Left colon (tissue), 2 donors: Measurements from ENCODE around the gene ZNF775. TPM values are rescaled to one million over a fixed set of nuclear protein-coding genes. Genes with fewer than 3 reads are reported as not detected.
"Not testable (repeated sequence)": the region's sequence is repeated elsewhere in the genome, so short reads cannot be mapped to it uniquely, and the experiment has no call there.

Source experiments
- ATAC-seq: fragments of 200-7000 bp; cut with Tn5 transposase; one replicate; pipeline ENCODE4 v1.9.1; 2020; ENCODE audit warnings: mild to moderate bottlenecking, moderate library complexity
- DNase-seq, 2 donors: peaks; one replicate each; pipeline ENCODE4 v3.0.0-alpha.2; 2020
- intact Hi-C, 2 donors: fragments of 100-400 bp; cut with DNase I in 1 of 2; cut with micrococcal nuclease in 1 of 2; formaldehyde crosslinking; loops; one replicate each; pipeline versions ENCODE4 v1.11.2 to v1.14.0; 2022; cut with DNase I, micrococcal nuclease
- total RNA-seq, 2 donors: library from RNA; stranded (reverse); fragmentation: NEBNext Ultra II Directional; extraction: Animal tissue kit (Norgen Biotek cat#: 25700); gene quantifications; one replicate each; pipeline ENCODE4 v1.2.1, GENCODE V29; 2021
- donor health status: DM: no; HTN: no; CAD: no.
- donor health status: DM: yes; HTN: yes; CAD: no.

ZNF775 gene
- total RNA-seq, 2 donors from 2014 or later: 7.1 to 8.7 TPM

GRCh38 chr7:150377196-150377595 lies 1.9 kb upstream of the ZNF775 start:
- ATAC-seq (no peak), DNase-seq (peak in 1 of 2 donors; percentile 21)
- intact Hi-C loops: no loop called here

- intact Hi-C loops: no loop called here
- DNase-seq (peak; percentile 50 to 65), ATAC-seq (peak; percentile 39)
These were observed 1.5 kb upstream of the ZNF775 start for GRCh38 chr7:150377635-150378034.

- intact Hi-C loops: no loop called here
These were observed 846 bp upstream of the ZNF775 start for GRCh38 chr7:150378115-150378852.

GRCh38 chr7:150379441-150380379 lies 580 bp downstream of the ZNF775 start:
- intact Hi-C loops: no loop called here
- no peak for ATAC-seq
- DNase-seq: peak; percentile 52 to 66

More at GRCh38 chr7:150378115-150378852, 846 bp upstream of the ZNF775 start:
- ATAC-seq (peak; percentile 45), DNase-seq (peak; percentile 81 to 85)

- intact Hi-C loops: no loop called here
- no peak for ATAC-seq
- DNase-seq: peak in 1 of 2 donors; percentile 38
These were observed 1.3 kb downstream of the ZNF775 start for GRCh38 chr7:150380463-150380862.

DNA sequence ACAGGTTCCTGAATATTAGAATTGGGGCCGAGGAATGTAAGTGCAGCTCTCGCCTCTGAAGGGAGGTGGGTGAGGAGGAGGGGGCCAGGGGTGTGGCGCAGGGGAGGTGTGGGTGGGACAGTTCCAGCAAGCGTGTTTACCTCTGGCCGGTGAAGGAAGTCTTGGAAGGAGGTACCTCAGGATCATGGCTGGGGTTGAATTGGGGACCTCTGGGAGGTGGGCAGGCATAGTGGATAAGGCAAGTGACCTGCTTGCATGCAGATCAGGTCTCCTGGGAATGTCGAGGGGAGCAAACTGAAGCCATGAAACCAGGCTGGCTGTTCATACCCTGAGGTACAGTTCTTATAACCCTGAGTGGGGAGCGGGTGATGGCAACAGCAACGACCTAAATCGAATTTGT lies 2.0 kb downstream of the ZNF775 start:
- ATAC-seq (no peak), DNase-seq (peak in 1 of 2 donors; percentile 36)
- intact Hi-C loops: no loop called here

DNA sequence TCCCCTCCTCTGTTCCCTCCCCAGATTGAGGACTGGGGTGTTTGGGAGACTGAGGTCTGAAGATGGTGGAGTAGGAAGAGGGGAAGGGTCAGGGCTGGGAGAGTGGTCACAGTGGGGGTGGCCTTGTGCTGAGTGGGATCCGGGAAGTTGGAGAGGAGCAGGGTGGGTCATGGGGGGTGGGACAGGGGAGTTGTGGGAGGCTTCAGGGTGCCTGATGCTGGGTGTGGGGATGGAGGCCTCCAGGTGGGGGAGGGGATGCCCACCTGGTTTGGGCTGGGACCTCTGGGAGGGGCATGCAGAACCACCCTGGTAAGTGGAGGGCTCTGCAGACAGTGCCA lies 2.6 kb downstream of the ZNF775 start:
- ATAC-seq: no peak
- intact Hi-C loops: no loop called here
- peak in 1 of 2 donors; percentile 33 for DNase-seq

- ATAC-seq (no peak), DNase-seq (peak; percentile 68 to 69)
- intact Hi-C loops: no loop called here
These were observed 3.2 kb downstream of the ZNF775 start for GRCh38 chr7:150382123-150382843.

- intact Hi-C loops: no loop called here
- DNase-seq: no peak
- ATAC-seq: peak; percentile 7
These were observed 3.7 kb downstream of the ZNF775 start for GRCh38 chr7:150382844-150383225.

DNA sequence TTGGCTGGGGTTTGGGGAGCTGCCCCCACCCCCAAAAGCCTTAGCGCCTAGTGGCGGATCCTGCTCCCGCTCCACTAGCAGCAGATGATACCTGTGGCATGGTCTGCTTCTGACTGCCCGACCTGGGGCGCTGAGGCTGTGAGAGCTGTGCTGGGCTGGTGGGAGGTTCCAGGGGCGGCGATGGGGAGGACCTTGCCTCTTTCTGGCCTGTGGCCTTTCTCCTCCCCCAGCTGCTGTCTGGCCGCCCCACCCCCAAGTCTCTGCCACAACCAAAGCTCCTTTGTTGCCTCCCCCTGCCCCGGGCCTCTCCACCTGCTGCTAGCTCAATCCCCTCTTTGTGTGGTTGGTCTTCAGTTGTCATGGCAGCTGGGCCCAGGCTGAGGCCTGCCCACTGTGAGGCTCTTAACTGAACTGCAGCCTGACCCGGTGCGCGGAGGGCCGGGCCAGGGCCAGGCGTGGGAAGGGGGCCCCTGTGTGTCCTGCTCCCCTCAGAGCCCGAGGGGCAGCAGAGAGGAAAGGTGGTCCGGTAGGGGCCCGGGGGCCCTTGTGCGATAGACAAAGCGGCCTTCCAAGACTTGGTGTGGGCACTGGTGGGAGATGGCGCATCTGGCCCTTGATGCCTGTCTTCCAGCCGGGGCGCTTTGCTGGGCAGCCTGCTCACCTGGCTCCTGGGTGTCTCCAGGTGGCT lies 4.7 kb downstream of the ZNF775 start:
- ATAC-seq (peak; percentile 49), DNase-seq (peak; percentile 84 to 92)
- intact Hi-C loops: no loop called here

GRCh38 chr7:150384406-150385301 lies 5.5 kb downstream of the ZNF775 start:
- DNase-seq: peak in 1 of 2 donors; percentile 36
- no peak for ATAC-seq
- intact Hi-C loops: no loop called here

DNA sequence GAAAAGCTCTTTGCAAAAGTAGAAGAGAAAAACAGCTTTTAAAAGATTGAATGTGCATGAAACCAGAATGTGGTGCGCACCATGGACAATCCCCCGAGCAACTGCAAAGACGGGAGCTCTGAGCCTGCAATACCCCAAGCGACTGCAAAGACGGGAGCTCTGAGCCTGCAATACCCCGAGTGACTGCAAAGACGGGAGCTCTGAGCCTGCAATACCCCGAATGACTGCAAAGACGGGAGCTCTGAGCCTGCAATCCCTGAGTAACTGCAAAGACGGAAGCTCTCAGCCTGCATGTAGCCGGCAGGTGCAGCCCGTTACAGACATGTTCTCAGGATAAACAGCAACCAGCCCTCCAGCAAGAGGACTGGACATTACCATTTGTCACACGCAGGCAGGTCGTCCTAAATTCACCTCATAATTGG lies 6.2 kb downstream of the ZNF775 start:
- peak in 1 of 2 donors; percentile 40 for DNase-seq
- intact Hi-C loops: no loop called here
- ATAC-seq: no peak

DNA sequence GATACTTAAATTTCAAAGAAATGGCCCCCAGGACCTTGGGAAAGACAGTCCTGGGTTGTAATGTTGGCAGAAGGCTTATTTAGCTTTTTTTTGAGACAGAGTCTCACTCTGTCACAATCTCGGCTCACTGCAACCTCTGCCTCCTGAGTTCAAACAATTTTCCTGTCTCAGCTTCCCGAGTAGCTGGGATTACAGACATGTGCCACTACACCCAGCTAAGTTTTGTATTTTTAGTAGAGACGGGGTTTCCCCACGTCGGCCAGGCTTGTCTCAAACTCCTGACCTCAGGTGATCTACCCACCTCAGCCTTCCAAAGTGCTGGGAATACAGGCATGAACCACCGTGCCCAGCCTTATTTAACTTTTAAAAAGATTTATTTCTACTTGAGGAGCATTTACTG lies 6.8 kb downstream of the ZNF775 start:
- ATAC-seq, intact Hi-C loops: not testable (repeated sequence)
- peak in 1 of 2 donors; percentile 6 for DNase-seq

DNA sequence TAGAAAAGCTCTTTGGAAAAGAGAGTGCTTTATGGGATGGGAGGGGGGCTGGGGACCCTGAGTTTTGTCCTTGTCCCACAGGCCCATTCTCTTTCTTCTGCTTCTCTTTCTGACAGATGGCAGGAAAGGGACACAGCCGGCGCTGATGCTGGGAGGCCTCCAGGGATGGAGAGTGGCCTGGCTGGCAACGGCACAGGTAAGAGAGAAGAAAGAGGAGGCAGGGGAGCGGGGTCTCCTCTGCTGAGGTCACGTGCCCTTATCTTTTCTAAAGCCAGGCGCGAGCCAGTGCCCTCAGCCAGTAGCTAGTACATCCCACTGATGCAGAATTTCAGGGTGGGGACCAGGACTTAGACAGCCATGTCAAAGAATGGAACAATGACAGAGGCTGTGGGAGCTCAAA lies 9.2 kb downstream of the ZNF775 start:
- no peak for ATAC-seq
- intact Hi-C loops: no loop called here
- DNase-seq: peak in 1 of 2 donors; percentile 23

GRCh38 chr7:150388709-150389531 lies 9.8 kb downstream of the ZNF775 start:
- ATAC-seq (peak; percentile 80), DNase-seq (peak; percentile 75 to 82)
- intact Hi-C loops: no loop called here

DNA sequence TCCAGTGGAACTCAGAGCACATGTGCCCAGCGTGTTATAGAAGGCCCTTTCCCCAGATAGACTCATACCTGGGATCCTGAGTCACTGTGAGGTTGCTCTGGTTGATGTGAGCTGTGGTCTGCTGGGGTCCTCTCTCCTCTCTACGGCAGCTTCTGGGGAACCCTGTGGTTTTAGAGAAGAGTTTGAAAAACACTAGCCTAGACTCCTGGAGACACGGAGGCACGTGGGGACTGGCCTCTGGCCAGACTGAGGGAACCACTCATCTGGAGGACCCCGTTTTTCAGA lies 10.3 kb downstream of the ZNF775 start:
- ATAC-seq (no peak), DNase-seq (peak in 1 of 2 donors; percentile 29)
- intact Hi-C loops: no loop called here

DNA sequence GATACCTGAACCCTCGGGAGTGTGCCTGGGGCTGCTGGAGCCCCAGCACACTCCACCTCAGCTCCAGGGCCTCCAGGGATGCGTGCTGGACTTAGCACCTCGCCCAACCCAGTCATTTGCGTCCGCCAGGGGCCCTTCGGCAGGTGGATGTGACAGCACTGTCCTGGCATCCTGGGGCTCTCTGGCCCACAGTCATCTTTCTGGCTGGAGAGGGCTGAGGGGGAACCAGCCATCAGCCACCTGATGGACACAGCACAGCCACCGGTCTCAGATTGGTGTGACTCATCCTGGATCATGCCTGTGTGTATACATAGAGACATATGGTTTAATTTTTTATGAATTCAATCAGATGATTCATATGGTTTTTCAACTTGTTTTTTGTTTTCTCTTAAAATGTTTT lies 11.1 kb downstream of the ZNF775 start:
- no peak for ATAC-seq

More for the DNA sequence above, 11.1 kb downstream of the ZNF775 start:
- DNase-seq: peak in 1 of 2 donors; percentile 21
- intact Hi-C loops: no loop called here
